ENCODE data around the gene CALHM2. TPM values are rescaled to one million over a fixed set of nuclear protein-coding genes. Genes with fewer than 3 reads are reported as not detected.

Gene CALHM2
- total and polyA plus RNA-seq, 2 of the 13 experiments (the other 11 are each of a cell fraction or from before 2014, with no cell fraction given) = 0.15 TPM; not detected in 1

GRCh38 chr10:103454026-103454425 lies 1.9 kb upstream of the CALHM2 start:
- no peaks in the 10 kb centered on the region for H3K79me2 ChIP-seq (ENCODE audit: insufficient read depth, low read length)
- no TSS peak for BruUV-seq (replicated peaks)
- no peaks in the 10 kb centered on the region for H4K20me1 ChIP-seq (ENCODE audit: insufficient read depth, low read length)
- 20% methylated on average over 2 of the region's 4 CpGs for WGBS (ENCODE audit: low lambda C conversion rate)
- no peaks in the 10 kb centered on the region for H3K36me3 ChIP-seq (replicated peaks in 1 of 2; ENCODE audit: control insufficient read depth in 1 of 2, insufficient read depth in 2 of 2, low read length in 2 of 2)
- FAIRE-seq = no peak
- H3K9ac ChIP-seq (ENCODE audit: insufficient read depth, low read depth, low read length) = no peak overlapping the region
- CTCF ChIA-PET (ENCODE audit: low intra/inter-chr PET ratio, low total read pairs) = no interaction called here
- no peak for DNase-seq (ENCODE audit: low spot score)
- no peak overlapping the region for H3K27ac ChIP-seq (ENCODE audit: extremely low read length, insufficient read depth, low read length)
- H2AFZ ChIP-seq (ENCODE audit: low read length) = no peak overlapping the region
- H3K27me3 ChIP-seq (ENCODE audit: control insufficient read depth in 1 of 2, insufficient read depth in 2 of 2, low read length in 2 of 2) = peaks cover 2 to 33% of the 10 kb centered on the region in 2 experiments
- no peaks in the 10 kb centered on the region for H3K9me3 ChIP-seq (ENCODE audit: low read length)
- peaks cover 30% of the 10 kb centered on the region for H3K4me1 ChIP-seq (ENCODE audit: insufficient read depth, low read length)
- H3K4me3 ChIP-seq (replicated peaks in 1 of 3; ENCODE audit: insufficient read depth in 1 of 3, low read depth in 2 of 3, low read length in 3 of 3) = no peak overlapping the region
- no peak for TF ChIP-seq HOXA7 (CRISPR knock-in tag; IDR thresholded peaks at IDR 0.05)
- TF ChIP-seq GTF3A (CRISPR knock-in tag; conservative IDR thresholded peaks at IDR 0.05) = no peak
- TF ChIP-seq YY1 (IDR thresholded peaks at IDR 0.05; ENCODE audit: insufficient read depth, insufficient replicate concordance, low read depth, low read length) = no peak
- TF ChIP-seq MIER3 (CRISPR knock-in tag; IDR thresholded peaks at IDR 0.05; ENCODE audit: borderline replicate concordance) = no peak
- no peak for TF ChIP-seq ZNF547 (CRISPR knock-in tag; IDR thresholded peaks at IDR 0.05)
- no peak for TF ChIP-seq NPAS2 (CRISPR knock-in tag; IDR thresholded peaks at IDR 0.05; ENCODE audit: borderline replicate concordance)
- TF ChIP-seq ELF3 (CRISPR knock-in tag; IDR thresholded peaks at IDR 0.05) = no peak
- no peak for TF ChIP-seq ZMAT3 (CRISPR knock-in tag; conservative IDR thresholded peaks at IDR 0.05)
- no peak for TF ChIP-seq SETDB1 (CRISPR knock-in tag; IDR thresholded peaks at IDR 0.05; ENCODE audit: borderline replicate concordance)
- no peak for TF ChIP-seq RXRA (CRISPR knock-in tag; IDR thresholded peaks at IDR 0.05)
- TF ChIP-seq FOXO1 (CRISPR knock-in tag; IDR thresholded peaks at IDR 0.05) = no peak
- no peak for TF ChIP-seq HNF4A (CRISPR knock-in tag; IDR thresholded peaks at IDR 0.05)
- intact Hi-C loops (cut with micrococcal nuclease; ENCODE audit: unreplicated experiment) = no loop called here
- in situ Hi-C loops (cut with HindIII; ENCODE audit: extremely low pct_ligation_motif_present, low pct_unique_long_range_greater_than_20kb) = no loop called here
- POLR2A ChIA-PET = no interaction called here
- H3K4me2 ChIP-seq (ENCODE audit: low read depth, low read length) = no peak overlapping the region
- ATAC-seq = no peak
